COR-L47 (cell line): ENCODE results near the gene ZNF383.
"Not testable (repeated sequence)": the region's sequence is repeated elsewhere in the genome, so short reads cannot be mapped to it uniquely, and the experiment has no call there.

ENCODE experiments used
- DNase-seq: peaks from one replicate; lab custom pipeline; 2025; lab: John Stamatoyannopoulos, UW

ZNF383 gene

GRCh38 chr19:37292998-37293939 is 75.3 kb downstream of the ZNF383 start:
- not testable (repeated sequence) for DNase-seq

- DNase-seq: not testable (repeated sequence)
Measured at GRCh38 chr19:37294246-37294645, 76.2 kb downstream of the ZNF383 start.
